ENCODE measurements around the gene ZNF624. TPM values are rescaled to one million over a fixed set of nuclear protein-coding genes. Genes with fewer than 3 reads are reported as not detected.

The ZNF624 gene
- total RNA-seq, 2 donors from 2014 or later = 3.5 to 8.7 TPM

DNA sequence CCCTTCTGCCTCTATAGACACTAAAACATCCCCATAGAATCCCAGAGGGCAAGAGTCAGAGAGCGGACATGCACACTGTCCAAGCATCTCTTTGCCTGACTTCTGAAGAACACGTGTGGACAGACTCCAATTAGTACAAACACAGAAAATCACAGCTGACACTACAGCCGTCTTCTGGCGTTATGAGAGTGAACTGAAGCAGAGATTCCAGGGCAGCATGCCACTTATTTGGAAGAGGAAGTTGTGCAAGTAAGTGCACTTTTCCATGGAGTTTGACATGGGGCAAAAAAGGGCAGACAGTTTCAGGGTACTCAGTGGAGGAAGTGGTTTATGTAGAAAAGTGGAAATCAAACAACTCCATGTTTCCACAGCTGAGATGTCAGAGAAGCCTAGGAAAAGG is 67.9 kb downstream of the ZNF624 start:
- no peak for DNase-seq
- H3K27ac Mint-ChIP-seq = no peak overlapping the region
- Histone ChIP-seq H3K27me3 (ENCODE audit: control insufficient read depth, insufficient read depth, low read length, poor library complexity, severe bottlenecking) (peaks cover 30% of the 10 kb centered on the region), H3K36me3 (ENCODE audit: control insufficient read depth, insufficient read depth, low read length) (no peaks in the 10 kb centered on the region), H3K9me3 (ENCODE audit: control insufficient read depth, low read length) (peaks cover 10% of the 10 kb centered on the region), H3K4me3 (ENCODE audit: low read length) (no peak overlapping the region), H3K9ac (ENCODE audit: extremely low read depth, low read length, poor library complexity, severe bottlenecking) (no peak overlapping the region), H3K27ac (ENCODE audit: low read depth, low read length) (no peak overlapping the region), H3K4me1 (ENCODE audit: control insufficient read depth, insufficient read depth, low read length) (no peaks in the 10 kb centered on the region)
- 94 to 100% methylated on average over 2 to 4 of the region's 4 CpGs for WGBS, 2 experiments (ENCODE audit: insufficient coverage in 1 of 2, insufficient read length in 1 of 2)
- H3K36me3 Mint-ChIP-seq (ENCODE audit: low read depth) = no peaks in the 10 kb centered on the region
- peaks cover 57% of the 10 kb centered on the region for H3K27me3 Mint-ChIP-seq (ENCODE audit: insufficient read depth)
- no peak overlapping the region for H3K4me3 Mint-ChIP-seq
- H3K9me3 Mint-ChIP-seq = peaks cover 13% of the 10 kb centered on the region
- TF ChIP-seq, protein P1, sequence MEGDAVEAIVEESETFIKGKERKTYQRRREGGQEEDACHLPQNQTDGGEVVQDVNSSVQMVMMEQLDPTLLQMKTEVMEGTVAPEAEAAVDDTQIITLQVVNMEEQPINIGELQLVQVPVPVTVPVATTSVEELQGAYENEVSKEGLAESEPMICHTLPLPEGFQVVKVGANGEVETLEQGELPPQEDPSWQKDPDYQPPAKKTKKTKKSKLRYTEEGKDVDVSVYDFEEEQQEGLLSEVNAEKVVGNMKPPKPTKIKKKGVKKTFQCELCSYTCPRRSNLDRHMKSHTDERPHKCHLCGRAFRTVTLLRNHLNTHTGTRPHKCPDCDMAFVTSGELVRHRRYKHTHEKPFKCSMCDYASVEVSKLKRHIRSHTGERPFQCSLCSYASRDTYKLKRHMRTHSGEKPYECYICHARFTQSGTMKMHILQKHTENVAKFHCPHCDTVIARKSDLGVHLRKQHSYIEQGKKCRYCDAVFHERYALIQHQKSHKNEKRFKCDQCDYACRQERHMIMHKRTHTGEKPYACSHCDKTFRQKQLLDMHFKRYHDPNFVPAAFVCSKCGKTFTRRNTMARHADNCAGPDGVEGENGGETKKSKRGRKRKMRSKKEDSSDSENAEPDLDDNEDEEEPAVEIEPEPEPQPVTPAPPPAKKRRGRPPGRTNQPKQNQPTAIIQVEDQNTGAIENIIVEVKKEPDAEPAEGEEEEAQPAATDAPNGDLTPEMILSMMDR (conservative IDR thresholded peaks at IDR 0.05) = no peak
- no peaks in the 10 kb centered on the region for H3K4me1 Mint-ChIP-seq

DNA sequence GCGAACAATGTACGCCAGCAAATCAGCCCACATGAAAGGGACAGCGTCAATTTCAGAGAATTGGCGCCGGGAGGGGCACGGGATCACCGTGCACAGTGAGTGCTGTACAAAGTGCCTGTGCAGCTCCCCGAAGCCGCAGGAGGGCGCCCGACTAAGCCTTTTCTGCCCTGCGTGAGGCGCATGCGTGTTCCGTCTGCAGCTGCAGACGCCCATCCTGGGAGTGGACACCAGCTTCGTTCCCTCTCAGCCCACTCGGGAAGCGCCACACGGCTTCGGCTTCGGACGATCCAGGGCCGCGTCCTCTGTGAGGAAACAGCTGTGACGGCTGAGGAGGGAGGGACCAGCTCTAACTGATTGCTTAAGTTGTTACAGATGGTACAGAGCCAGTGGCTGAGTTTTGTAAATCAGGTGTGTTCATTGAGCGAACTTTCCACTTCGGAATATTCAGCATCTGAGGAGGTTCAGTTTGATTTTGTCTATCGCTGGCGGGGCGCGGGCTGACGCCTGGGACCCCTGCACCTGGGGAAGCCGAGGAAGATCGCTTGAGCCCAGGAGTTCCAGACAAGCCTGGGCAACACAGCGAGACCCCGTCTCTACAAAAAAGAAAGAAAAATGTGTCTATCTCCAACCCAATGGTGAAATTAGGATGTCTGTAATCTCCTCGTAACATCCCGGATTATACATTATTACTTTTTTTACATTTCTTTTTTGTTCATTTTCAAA is 69.2 kb downstream of the ZNF624 start:
- Mint-ChIP-seq H3K9me3 (peaks cover 5% of the 10 kb centered on the region), H3K4me1 (no peaks in the 10 kb centered on the region), H3K27ac (no peak overlapping the region), H3K4me3 (peak overlapping the region; percentile 66), H3K27me3 (ENCODE audit: insufficient read depth) (peaks cover 59% of the 10 kb centered on the region), H3K36me3 (ENCODE audit: low read depth) (no peaks in the 10 kb centered on the region)
- no peak overlapping the region for H3K27ac ChIP-seq (ENCODE audit: low read depth, low read length)
- TF ChIP-seq, protein P1 (conservative IDR thresholded peaks at IDR 0.05) = peak; percentile 95
- H3K4me3 ChIP-seq (ENCODE audit: low read length) = peak overlapping the region; percentile 68
- H3K9ac ChIP-seq (ENCODE audit: extremely low read depth, low read length, poor library complexity, severe bottlenecking) = no peak overlapping the region
- peak; percentile 98 for DNase-seq
- peaks cover 30% of the 10 kb centered on the region for H3K27me3 ChIP-seq (ENCODE audit: control insufficient read depth, insufficient read depth, low read length, poor library complexity, severe bottlenecking)
- H3K4me1 ChIP-seq (ENCODE audit: control insufficient read depth, insufficient read depth, low read length) = no peaks in the 10 kb centered on the region
- WGBS, 2 experiments (ENCODE audit: insufficient coverage in 1 of 2, insufficient read length in 1 of 2) = 58 to 64% methylated on average over 33 to 39 of the region's 39 CpGs
- peaks cover 2% of the 10 kb centered on the region for H3K9me3 ChIP-seq (ENCODE audit: control insufficient read depth, low read length)
- H3K36me3 ChIP-seq (ENCODE audit: control insufficient read depth, insufficient read depth, low read length) = no peaks in the 10 kb centered on the region

DNA sequence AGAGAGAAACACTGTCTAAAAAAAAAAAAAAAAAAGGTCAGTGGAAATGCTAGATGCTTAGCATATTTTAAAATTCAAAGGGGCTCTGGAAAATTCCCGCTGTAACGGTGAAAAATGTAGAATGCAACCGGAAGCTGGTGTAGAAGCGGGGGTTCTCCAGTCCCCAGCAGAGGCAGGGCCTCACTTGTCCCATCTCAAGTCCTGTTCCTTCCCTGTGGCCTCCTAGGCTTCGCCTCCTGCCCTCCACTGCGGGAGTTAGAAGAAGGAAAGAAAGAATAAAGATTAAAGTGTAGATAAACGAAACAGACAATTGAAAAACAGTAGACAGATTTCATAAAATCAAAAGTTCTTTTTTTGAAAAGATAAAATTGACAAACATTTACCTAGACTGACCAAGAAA is 69.9 kb downstream of the ZNF624 start:
- WGBS, 2 experiments (ENCODE audit: insufficient coverage in 1 of 2, insufficient read length in 1 of 2) = 80 to 86% methylated on average over 3 to 6 of the region's 7 CpGs
- no peak overlapping the region for H3K27ac ChIP-seq (ENCODE audit: low read depth, low read length)
- no peaks in the 10 kb centered on the region for H3K4me1 Mint-ChIP-seq
- no peaks in the 10 kb centered on the region for H3K36me3 Mint-ChIP-seq (ENCODE audit: low read depth)
- H3K36me3 ChIP-seq (ENCODE audit: control insufficient read depth, insufficient read depth, low read length) = no peaks in the 10 kb centered on the region
- TF ChIP-seq, protein P1 (conservative IDR thresholded peaks at IDR 0.05) = no peak
- H3K4me3 Mint-ChIP-seq = peak overlapping the region; percentile 66
- H3K27me3 Mint-ChIP-seq (ENCODE audit: insufficient read depth) = peaks cover 54% of the 10 kb centered on the region
- no peak overlapping the region for H3K4me3 ChIP-seq (ENCODE audit: low read length)
- peaks cover 5% of the 10 kb centered on the region for H3K9me3 ChIP-seq (ENCODE audit: control insufficient read depth, low read length)
- peaks cover 5% of the 10 kb centered on the region for H3K9me3 Mint-ChIP-seq
- H3K27ac Mint-ChIP-seq = no peak overlapping the region
- DNase-seq = no peak
- H3K4me1 ChIP-seq (ENCODE audit: control insufficient read depth, insufficient read depth, low read length) = no peaks in the 10 kb centered on the region
- H3K27me3 ChIP-seq (ENCODE audit: control insufficient read depth, insufficient read depth, low read length, poor library complexity, severe bottlenecking) = peaks cover 29% of the 10 kb centered on the region
- H3K9ac ChIP-seq (ENCODE audit: extremely low read depth, low read length, poor library complexity, severe bottlenecking) = no peak overlapping the region

Measured in endodermal cell (in vitro differentiated cells).